DOHH2 (cell line): ENCODE results near the gene DMGDH.
A peak's percentile ranks its signal among the peaks of the same experiment; 100 is the strongest.

ENCODE experiments used
- H3F3A ChIP-seq: fragments of 200-600 bp; sonication (generic), shearing (Covaris generic); 2 replicates; pipeline ENCODE4 v1.6.0; 2016; ENCODE audit warnings: antibody characterized with exemption, mild to moderate bottlenecking; ENCODE audit not compliant: control insufficient read depth, insufficient read depth
- H3K27ac ChIP-seq: fragments of 200-600 bp; sonication (generic); 2 replicates; pipeline ENCODE4 v1.5.1; 2014; ENCODE audit warnings: low read depth, mild to moderate bottlenecking, low read length, moderate library complexity
- H3K27me3 ChIP-seq: fragments of 200-600 bp; sonication (generic); 2 replicates; pipeline ENCODE4 v1.6.1; 2014; ENCODE audit warnings: mild to moderate bottlenecking, low read length, mixed read lengths; ENCODE audit not compliant: control insufficient read depth
- H3K36me3 ChIP-seq: fragments of 200-600 bp; sonication (generic); 2 replicates; pipeline ENCODE4 v1.6.1; 2014; ENCODE audit warnings: mild to moderate bottlenecking, low read length, moderate library complexity, mixed read lengths; ENCODE audit not compliant: control insufficient read depth
- H3K4me1 ChIP-seq: fragments of 200-600 bp; sonication (generic); 2 replicates; pipeline ENCODE4 v1.6.1; 2014; ENCODE audit warnings: mild to moderate bottlenecking, low read length, mixed read lengths; ENCODE audit not compliant: control insufficient read depth
- H3K4me2 ChIP-seq: fragments of 200-600 bp; sonication (generic); 2 replicates; pipeline ENCODE4 v1.6.0; 2014; ENCODE audit warnings: mild to moderate bottlenecking, low read length, moderate library complexity
- H3K4me3 ChIP-seq: fragments of 200-600 bp; sonication (generic); 2 replicates; pipeline ENCODE4 v1.5.1; 2014; ENCODE audit warnings: mild to moderate bottlenecking, low read length, mixed read lengths
- H3K79me2 ChIP-seq: fragments of 200-600 bp; sonication (generic); 2 replicates; pipeline ENCODE4 v1.6.1; 2014; ENCODE audit warnings: mild to moderate bottlenecking, low read length, mixed read lengths; ENCODE audit not compliant: control insufficient read depth
- H3K9me2 ChIP-seq: fragments of 200-600 bp; sonication (generic); replicated peaks from 2 replicates; pipeline ENCODE4 v1.6.1; 2014; ENCODE audit warnings: mild to moderate bottlenecking, low read length, mixed read lengths; ENCODE audit not compliant: control insufficient read depth
- H3K9me3 ChIP-seq: fragments of 200-600 bp; sonication (generic); 2 replicates; pipeline ENCODE4 v1.6.1; 2014; ENCODE audit warnings: antibody characterized with exemption, low read length, mixed read lengths; ENCODE audit not compliant: control insufficient read depth, insufficient read depth
- H4K20me1 ChIP-seq: fragments of 200-600 bp; sonication (generic); 2 replicates; pipeline ENCODE4 v1.6.0; 2014; ENCODE audit warnings: low read depth, mild to moderate bottlenecking, antibody characterized with exemption, low read length, moderate library complexity; ENCODE audit not compliant: control insufficient read depth, insufficient read depth
- EZH2phosphoT487 ChIP-seq: fragments of 200-600 bp; sonication (generic); IDR thresholded peaks from 2 replicates; pipeline ENCODE4 v1.6.1; 2017; ENCODE audit warnings: borderline replicate concordance, mild to moderate bottlenecking, antibody characterized with exemption, low read length, moderate library complexity, mixed read lengths
- TF ChIP-seq, protein P1 (sequence below): fragments of 200-600 bp; sonication (generic); IDR thresholded peaks from one replicate; pipeline ENCODE4 v1.5.1; 2014; ENCODE audit warnings: antibody characterized with exemption, mild to moderate bottlenecking, low read depth, low read length; ENCODE audit not compliant: poor library complexity, severe bottlenecking

Gene DMGDH

DNA sequence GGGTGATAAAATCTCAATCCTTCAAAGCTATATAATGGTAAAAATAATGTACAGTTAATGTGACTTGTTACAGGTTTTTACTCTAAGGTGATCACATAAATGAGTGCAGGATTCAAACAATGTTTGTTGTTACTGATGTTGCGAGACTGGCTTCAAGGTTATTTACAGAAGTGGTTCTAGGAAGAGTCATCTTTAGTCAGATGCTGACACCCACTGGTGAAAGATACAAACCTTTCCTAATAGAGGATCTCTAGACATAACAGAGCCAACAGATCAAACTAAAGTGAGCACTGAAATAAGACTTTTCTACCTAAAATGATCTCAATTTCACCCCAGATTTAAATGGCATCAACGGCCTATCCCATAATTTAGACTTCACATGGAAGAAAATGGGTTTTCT lies 104.6 kb downstream of the DMGDH start:
- no peaks in the 10 kb centered on the region for H3K9me2 ChIP-seq
- no peaks in the 10 kb centered on the region for H4K20me1 ChIP-seq
- no peaks in the 10 kb centered on the region for H3K36me3 ChIP-seq
- H3K4me1 ChIP-seq, result no peaks in the 10 kb centered on the region
- no peak overlapping the region for H3K4me2 ChIP-seq
- TF ChIP-seq EZH2phosphoT487, result no peak
- TF ChIP-seq, protein P1, sequence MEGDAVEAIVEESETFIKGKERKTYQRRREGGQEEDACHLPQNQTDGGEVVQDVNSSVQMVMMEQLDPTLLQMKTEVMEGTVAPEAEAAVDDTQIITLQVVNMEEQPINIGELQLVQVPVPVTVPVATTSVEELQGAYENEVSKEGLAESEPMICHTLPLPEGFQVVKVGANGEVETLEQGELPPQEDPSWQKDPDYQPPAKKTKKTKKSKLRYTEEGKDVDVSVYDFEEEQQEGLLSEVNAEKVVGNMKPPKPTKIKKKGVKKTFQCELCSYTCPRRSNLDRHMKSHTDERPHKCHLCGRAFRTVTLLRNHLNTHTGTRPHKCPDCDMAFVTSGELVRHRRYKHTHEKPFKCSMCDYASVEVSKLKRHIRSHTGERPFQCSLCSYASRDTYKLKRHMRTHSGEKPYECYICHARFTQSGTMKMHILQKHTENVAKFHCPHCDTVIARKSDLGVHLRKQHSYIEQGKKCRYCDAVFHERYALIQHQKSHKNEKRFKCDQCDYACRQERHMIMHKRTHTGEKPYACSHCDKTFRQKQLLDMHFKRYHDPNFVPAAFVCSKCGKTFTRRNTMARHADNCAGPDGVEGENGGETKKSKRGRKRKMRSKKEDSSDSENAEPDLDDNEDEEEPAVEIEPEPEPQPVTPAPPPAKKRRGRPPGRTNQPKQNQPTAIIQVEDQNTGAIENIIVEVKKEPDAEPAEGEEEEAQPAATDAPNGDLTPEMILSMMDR, result peak; percentile 41
- no peaks in the 10 kb centered on the region for H3K27me3 ChIP-seq
- no peaks in the 10 kb centered on the region for H3K79me2 ChIP-seq
- H3K9me3 ChIP-seq, result no peaks in the 10 kb centered on the region
- no peaks in the 10 kb centered on the region for H3F3A ChIP-seq
- H3K27ac ChIP-seq, result no peak overlapping the region
- H3K4me3 ChIP-seq, result no peak overlapping the region

DNA sequence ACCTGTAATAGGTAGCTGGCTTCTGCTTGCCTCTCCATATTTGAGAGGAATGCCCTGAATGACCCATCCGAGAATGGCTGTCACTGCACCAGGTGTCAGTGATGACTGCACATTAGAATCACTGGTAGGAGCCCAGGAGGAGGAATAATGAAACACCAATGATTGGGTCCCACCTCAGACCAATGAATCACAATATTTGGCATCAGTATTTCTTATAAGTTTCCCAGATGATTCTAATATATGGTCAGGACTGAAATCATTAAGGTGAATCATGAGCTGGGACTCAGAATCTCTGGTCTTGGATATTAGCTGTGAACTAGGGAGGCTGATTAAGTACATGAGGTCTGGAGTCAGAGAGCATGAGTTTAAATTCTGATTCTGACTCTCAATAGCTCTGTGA lies 107.7 kb downstream of the DMGDH start:
- H3K27ac ChIP-seq, result no peak overlapping the region
- no peaks in the 10 kb centered on the region for H3K4me1 ChIP-seq
- TF ChIP-seq, protein P1, result no peak
- TF ChIP-seq EZH2phosphoT487, result no peak
- no peak overlapping the region for H3K4me2 ChIP-seq
- H3F3A ChIP-seq, result no peaks in the 10 kb centered on the region
- H3K27me3 ChIP-seq, result no peaks in the 10 kb centered on the region
- H3K9me3 ChIP-seq, result no peaks in the 10 kb centered on the region
- H4K20me1 ChIP-seq, result no peaks in the 10 kb centered on the region
- H3K9me2 ChIP-seq, result no peaks in the 10 kb centered on the region
- H3K36me3 ChIP-seq, result no peaks in the 10 kb centered on the region
- H3K4me3 ChIP-seq, result no peak overlapping the region
- H3K79me2 ChIP-seq, result no peaks in the 10 kb centered on the region

DNA sequence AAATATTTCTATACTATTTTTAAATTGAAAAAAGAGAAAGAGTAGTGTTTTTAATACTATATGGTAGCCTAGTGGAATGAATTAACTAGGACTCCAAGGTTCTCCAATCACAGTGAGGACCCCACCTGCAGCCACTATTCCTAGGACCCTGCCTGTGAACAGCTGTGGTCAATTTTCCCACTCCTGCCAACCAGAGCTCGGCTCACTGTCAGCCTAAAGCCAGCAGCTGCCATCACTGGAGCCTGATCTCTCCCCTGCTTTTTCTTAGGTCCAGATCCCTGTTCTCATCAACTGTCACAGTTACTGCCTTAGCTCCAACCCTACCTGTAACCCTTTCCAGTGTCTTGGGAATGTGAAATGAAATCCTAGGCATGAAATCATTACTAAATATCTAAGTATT lies 109.7 kb downstream of the DMGDH start:
- no peak overlapping the region for H3K4me3 ChIP-seq
- no peak overlapping the region for H3K27ac ChIP-seq
- H4K20me1 ChIP-seq, result no peaks in the 10 kb centered on the region
- no peaks in the 10 kb centered on the region for H3K27me3 ChIP-seq
- TF ChIP-seq, protein P1, result no peak
- TF ChIP-seq EZH2phosphoT487, result no peak
- no peaks in the 10 kb centered on the region for H3K4me1 ChIP-seq
- no peak overlapping the region for H3K4me2 ChIP-seq
- no peaks in the 10 kb centered on the region for H3K9me3 ChIP-seq
- H3F3A ChIP-seq, result no peaks in the 10 kb centered on the region
- no peaks in the 10 kb centered on the region for H3K79me2 ChIP-seq
- no peaks in the 10 kb centered on the region for H3K36me3 ChIP-seq
- no peaks in the 10 kb centered on the region for H3K9me2 ChIP-seq
